ENCODE data around the gene MEFV.

DNA sequence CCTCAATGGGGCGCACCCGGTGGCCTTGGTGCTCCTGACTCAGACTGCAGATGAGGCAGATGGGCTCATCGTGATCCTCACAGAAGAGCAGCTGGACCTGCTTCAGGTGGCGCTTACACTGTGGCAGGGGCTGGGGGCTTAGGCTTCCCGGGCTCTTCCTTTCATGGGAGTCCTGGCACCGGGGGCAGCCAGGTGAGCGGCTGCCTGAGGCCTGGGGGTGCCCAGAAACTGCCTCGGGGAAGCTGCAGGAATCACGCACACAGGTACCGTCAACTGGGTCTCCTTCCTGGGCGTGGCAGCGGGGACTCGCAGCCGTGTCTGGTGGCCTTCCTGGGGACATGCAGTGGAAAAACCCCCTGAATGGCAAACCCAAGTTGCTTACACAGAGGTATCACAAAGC is 7.0 kb downstream of the MEFV start:
- no peak for TF ChIP-seq POLR2A (IDR thresholded peaks at IDR 0.05)
- TF ChIP-seq, protein P1, sequence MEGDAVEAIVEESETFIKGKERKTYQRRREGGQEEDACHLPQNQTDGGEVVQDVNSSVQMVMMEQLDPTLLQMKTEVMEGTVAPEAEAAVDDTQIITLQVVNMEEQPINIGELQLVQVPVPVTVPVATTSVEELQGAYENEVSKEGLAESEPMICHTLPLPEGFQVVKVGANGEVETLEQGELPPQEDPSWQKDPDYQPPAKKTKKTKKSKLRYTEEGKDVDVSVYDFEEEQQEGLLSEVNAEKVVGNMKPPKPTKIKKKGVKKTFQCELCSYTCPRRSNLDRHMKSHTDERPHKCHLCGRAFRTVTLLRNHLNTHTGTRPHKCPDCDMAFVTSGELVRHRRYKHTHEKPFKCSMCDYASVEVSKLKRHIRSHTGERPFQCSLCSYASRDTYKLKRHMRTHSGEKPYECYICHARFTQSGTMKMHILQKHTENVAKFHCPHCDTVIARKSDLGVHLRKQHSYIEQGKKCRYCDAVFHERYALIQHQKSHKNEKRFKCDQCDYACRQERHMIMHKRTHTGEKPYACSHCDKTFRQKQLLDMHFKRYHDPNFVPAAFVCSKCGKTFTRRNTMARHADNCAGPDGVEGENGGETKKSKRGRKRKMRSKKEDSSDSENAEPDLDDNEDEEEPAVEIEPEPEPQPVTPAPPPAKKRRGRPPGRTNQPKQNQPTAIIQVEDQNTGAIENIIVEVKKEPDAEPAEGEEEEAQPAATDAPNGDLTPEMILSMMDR (IDR thresholded peaks at IDR 0.05 in 4 of 5, conservative IDR thresholded peaks at IDR 0.05 in 1 of 5): no peak
